Stimulated activated CD8-positive, alpha-beta memory T cell treated with anti-CD3 and anti-CD28 coated beads, Interleukin-15, amount 100 ng/mL, for 1 hour (primary cell): ENCODE results near the gene C5orf15.
"Not testable (repeated sequence)": the region's sequence is repeated elsewhere in the genome, so short reads cannot be mapped to it uniquely, and the experiment has no call there.

Experiments
- DNase-seq: peaks from one replicate; pipeline ENCODE4 v3.0.0-alpha.2; 2020; ENCODE audit warnings: low read depth

The C5orf15 gene

GRCh38 chr5:133962801-133963476 lies 5.5 kb downstream of the C5orf15 start:
- DNase-seq = no peak

DNA sequence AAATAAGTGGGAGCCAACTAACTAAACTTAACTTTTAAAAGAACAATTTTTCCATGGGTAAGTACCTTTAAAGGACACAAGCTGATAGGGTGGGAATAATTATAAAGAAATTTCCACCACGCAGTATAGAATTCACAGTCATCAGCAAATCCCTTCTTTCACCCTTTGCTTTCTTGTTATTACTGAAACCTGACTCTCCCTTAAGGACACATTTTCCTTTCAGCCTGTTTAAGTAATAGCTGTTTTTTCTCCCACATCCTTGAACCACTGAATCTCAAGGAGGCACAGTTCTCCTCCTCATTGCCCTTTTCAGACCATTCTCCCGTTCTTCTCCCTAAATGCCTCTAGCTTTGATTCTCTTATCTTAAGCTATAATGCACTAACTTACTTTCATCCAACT lies 6.3 kb downstream of the C5orf15 start:
- DNase-seq = no peak

DNA sequence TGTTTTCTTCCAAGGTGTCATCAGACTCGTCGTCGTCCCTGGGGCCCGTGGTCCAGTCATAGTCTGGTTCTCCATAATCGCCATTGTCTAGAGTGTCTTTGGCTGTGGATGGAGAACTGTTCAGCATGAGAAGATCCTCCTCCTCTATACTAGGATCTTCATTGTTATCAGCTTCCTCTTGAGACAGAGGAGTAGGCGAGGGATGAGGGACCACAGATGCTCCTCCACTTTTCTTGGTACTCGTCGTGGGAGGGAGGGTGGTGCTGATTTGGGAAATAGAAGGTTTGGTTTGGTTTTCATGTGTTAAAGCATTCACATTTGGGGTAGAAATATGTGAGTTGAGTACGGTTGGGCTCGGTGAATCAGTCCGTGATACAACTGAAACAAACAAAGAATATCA lies 8.8 kb downstream of the C5orf15 start:
- no peak for DNase-seq

GRCh38 chr5:133957591-133957990 lies 10.8 kb downstream of the C5orf15 start:
- DNase-seq = no peak

- no peak for DNase-seq
Measured at GRCh38 chr5:133957080-133957479, 11.3 kb downstream of the C5orf15 start.

DNA sequence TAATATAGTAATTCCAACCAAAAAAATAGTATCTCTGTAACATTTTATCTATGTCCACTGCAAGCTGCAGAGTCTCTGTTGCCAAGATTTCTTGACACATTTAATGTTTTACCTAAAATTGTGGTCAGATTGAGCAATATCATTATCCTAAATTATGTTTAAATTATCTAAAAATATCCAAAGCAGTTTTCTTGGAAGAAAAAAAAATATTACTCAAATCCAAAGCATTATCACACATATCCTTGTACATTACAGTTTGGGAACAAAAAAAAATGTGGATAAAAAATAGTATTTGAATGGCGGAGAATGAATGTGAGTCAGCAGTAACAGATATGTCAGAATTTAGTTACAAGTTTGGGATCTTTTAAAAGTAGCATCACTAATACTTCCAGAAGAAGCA lies 12.2 kb downstream of the C5orf15 start:
- DNase-seq = not testable (repeated sequence)

- DNase-seq = no peak
Measured at GRCh38 chr5:133953568-133954145, 14.8 kb downstream of the C5orf15 start.

DNA sequence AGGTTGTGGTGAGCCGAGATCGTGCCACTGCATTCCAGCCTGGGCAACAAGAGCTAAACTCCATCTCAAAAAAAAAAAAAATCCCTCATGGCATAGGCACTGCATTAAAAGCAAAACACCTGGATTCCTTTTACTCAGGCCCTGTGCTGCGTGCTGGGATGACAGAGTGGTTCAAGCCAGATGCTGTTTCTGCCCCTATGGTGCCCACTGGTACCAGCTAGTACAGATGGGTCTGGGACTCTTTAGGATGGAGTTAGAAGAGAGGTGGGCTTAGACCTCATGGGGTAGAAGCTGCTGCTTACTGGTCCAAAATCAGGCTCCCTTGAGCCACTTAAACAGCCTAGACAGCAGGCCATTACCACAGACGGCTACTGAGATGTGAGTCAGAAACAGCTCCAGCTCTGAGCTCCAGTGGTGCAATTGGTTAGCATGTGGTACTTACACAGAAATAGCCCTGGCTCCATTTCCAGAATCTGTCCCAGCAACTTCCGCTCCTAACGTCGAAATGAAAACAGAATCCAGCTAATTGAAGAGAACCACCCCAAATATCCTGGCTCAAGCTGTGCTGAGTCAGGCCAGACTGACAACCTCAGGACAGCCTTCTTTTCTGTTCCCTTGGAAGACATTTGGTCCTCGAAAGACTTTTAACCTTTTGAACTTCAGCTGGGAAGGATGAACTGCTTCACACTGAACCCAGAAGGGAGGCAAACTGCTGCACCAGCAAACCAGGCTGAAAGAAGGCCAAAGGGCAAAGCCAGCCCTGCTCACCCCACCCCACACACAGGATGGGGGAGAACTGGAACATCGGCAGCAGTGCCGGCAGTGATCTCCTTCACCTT lies 15.5 kb downstream of the C5orf15 start:
- no peak for DNase-seq

DNA sequence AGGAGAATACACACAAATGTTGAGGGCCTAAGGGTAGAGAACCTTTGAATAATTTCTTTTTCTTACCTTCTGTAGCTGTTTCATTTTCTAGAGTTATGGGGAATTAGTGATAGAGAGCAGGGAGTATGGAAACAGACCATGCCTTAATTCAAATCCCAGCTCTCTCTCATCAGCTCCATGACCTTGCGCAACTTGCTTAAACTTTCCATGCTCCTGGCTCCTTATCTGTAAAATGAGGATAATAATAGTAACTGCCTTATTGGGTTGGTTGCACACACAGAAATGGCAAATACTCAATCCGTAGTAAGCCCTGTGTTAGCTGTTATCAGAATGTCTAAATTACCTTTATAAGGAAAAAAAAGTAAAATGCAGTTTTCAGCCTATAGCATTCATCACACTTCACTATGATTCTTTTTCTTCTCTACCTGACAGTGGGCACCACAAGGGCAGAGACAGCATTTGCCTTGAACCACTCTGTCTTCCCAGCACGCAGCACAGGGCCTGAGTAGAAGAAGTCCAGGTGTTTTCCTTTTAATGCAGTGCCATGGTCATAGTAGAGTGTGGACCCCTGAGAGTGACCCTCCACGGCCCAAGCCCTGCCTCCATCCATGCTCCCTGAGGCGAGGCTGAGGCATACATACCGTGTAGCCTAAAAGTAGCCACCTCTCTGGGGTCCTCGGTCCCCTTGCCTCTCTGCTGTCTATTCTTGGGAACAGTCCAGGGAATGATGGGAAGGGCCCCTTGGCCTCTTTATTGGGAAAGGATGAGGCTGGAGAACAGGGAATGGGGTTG lies 17.4 kb downstream of the C5orf15 start:
- no peak for DNase-seq

DNA sequence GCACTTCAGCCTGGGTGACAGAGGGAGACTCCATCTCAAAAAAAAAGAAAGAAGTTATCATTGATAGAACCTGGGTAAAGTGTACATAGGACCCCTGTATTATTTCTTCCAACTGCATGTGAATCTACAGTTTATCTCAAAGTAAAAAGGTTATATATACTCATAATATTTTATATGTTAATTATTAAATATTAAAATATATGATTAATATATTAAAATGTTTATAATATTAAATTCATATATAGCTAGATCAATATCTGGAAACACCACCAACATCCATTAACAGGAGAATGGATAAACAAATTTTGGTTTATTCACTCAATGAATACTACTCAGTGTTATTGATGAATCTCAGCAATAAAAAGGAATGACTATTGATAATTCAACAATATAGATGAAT lies 19.7 kb downstream of the C5orf15 start:
- DNase-seq = no peak

- DNase-seq = no peak
Measured at GRCh38 chr5:133947431-133947841, 21.0 kb downstream of the C5orf15 start.

- no peak for DNase-seq
Measured at GRCh38 chr5:133945568-133945967, 22.9 kb downstream of the C5orf15 start.

- no peak for DNase-seq
Measured at GRCh38 chr5:133944263-133945185, 23.9 kb downstream of the C5orf15 start.

DNA sequence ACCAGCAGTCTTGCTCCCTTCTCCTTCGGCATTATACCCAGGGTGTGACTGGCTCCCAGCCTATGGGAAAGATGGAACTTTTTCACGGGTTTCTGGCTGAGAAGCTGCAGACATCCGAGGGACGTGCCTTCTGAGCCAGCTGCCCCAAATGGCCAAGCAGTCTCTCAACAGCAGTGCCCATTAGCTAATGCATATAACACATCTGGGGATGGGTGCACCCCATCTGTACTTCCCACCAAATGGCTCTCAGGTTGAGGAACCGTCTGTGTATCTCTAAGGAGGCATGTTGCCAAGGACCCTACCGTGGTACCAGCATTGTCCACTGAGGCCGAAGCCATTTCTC lies 25.0 kb downstream of the C5orf15 start:
- no peak for DNase-seq

DNA sequence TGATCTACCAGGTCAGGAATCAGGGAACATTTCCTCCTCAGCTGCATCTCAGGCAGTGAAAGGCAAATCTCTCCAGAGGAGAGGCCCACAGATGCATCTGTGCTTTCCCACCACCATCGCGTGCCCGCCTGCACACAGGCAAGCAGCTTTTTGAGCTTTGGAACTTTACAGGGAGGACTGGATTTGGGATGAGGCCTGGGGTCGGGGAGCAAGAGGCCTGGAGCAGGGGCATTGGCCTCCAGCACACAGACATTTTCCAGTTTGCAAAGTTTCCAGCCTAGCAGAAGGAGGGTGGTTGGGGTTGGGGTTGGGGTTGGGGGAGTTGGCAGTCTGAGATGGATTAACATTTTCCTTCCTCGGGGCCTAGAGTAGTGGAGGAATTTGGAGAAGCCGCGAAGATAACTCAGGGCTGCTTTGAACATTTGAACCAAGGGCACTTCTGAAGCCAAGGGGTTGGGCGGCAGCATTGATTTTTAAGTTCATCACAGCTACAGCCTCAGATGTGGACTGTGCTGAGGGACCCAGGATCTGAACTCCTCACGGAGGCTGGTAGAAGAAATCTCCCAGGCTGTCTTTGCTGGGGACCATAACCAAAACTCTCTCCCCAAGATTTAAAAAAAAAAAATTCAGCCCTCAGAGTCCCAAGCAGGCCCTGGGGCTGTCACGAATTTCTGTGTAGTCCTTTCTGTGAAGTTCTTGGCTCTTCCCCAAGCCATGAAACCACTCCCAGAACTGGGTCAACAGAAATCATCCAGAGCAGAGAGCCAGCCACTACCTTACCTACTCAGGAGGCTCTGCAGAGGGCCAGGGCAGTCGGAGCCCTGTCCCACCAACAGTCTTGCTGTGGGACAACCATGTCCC lies 25.6 kb downstream of the C5orf15 start:
- DNase-seq = no peak

DNA sequence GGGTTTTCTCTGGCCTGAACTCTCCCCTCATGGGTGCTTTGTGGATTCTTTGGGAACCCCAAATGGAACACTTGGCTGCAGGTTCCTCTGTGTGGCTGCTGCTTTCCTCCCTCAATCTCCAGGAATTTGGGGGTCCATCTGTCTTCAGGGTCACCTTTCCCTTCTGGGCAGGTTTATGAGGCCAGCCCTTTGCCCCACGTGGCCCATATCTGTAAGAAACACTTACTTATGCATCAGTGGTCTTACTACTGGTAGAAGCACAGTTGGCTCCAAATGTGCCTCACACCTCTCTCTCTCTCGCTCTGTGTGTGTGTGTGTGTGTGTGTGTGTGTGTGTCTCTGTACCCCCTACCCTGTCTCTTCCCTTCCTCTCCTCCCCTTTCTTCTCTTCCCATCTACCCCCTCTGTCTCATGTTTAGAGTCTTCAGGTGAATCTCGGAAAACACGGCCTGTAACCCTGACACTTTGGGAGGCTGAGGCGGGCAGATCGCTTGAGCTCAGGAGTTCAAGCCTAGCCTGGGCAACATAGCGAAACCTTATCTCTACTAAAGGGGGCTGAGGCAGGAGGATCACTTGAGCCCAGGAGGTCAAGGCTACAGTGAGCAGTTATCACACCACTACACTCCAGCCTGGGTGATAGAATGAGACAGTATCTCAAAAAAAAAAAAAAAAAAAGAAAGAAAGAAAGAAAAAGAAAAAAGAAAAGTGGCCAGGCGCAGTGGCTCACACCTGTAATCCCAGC lies 26.8 kb downstream of the C5orf15 start:
- no peak for DNase-seq

GRCh38 chr5:133939668-133940067 lies 28.8 kb downstream of the C5orf15 start:
- DNase-seq = no peak

GRCh38 chr5:133938929-133939328 lies 29.5 kb downstream of the C5orf15 start:
- DNase-seq = no peak

DNA sequence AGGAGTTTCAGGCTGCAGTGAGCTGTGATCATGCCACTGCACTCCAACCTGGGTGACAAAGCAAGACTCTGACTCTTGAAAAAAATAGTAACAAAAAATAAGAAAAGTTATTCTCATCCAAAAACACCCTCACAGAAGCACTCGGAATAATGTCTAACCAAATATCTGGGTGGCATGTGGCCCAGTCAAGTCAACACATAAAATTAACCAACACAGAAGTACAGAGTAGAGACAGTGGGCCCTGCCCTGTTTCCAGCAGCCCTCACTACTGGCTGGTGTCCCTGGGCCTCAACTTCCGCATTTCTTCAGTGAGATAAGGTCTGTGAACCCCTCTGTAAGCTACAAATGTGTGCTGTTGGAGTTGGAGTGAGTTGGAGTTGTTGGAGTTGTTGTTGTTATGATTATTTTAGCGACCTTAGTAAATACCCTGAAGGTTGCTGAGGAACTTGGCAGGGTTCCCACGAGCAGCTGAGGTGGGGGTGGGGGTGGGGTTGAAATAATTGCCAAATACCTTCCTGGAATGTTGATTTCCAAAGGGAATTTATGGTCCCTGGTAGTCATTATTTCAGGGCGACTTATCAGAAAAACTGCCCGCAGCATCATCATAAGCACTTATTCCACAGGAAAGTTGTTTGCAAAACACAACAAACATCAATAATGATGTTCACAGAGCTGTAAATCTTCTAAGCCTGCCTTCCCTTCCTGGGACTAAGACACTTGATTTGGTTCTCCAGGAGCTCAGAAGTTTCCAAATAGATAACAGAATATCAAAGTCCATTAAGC lies 30.2 kb downstream of the C5orf15 start:
- DNase-seq = no peak
